Stimulated activated effector memory CD8-positive, alpha-beta T cell treated with anti-CD3 and anti-CD28 coated beads, Interleukin-12 subunit alpha, Interleukin-12 subunit beta, amount 100 ng/mL, for 72 hours (primary cell): ENCODE data around the gene CAV2.
A peak's percentile ranks its signal among the peaks of the same experiment; 100 is the strongest.

Source experiments
- ATAC-seq: fragments of 150-1000 bp; cut with Tn5 transposase; 2 replicates; pipeline ENCODE4 v1.10.0; 2021
- DNase-seq, 2 donors: peaks; one replicate each; pipeline ENCODE4 v3.0.0; 2021 to 2022; ENCODE audit warnings: low spot score in 2 of 2
- H3K27ac Mint-ChIP-seq: one replicate; pipeline ENCODE4 v1.8.0; 2022; ENCODE audit warnings: mild to moderate bottlenecking, mixed read lengths
- H3K36me3 Mint-ChIP-seq: one replicate; pipeline ENCODE4 v1.8.0; 2022; ENCODE audit warnings: mild to moderate bottlenecking, mixed read lengths
- H3K4me1 Mint-ChIP-seq: one replicate; pipeline ENCODE4 v1.8.0; 2022; ENCODE audit warnings: mixed read lengths
- H3K4me3 Mint-ChIP-seq: one replicate; pipeline ENCODE4 v1.8.0; 2022; ENCODE audit warnings: mild to moderate bottlenecking, mixed read lengths
- H3K9me3 Mint-ChIP-seq: one replicate; pipeline ENCODE4 v1.8.0; 2022; ENCODE audit warnings: mixed read lengths

The CAV2 gene

GRCh38 chr7:116505823-116506222 lies 6.3 kb downstream of the CAV2 start:
- Mint-ChIP-seq H3K36me3 (no peaks in the 10 kb centered on the region), H3K27ac (no peak overlapping the region), H3K9me3 (no peaks in the 10 kb centered on the region), H3K4me1 (peaks cover 4% of the 10 kb centered on the region), H3K4me3 (no peak overlapping the region)
- ATAC-seq (no peak), DNase-seq (no peak)

GRCh38 chr7:116509982-116510579 lies 10.5 kb downstream of the CAV2 start:
- DNase-seq: no peak
- no peak overlapping the region for H3K27ac Mint-ChIP-seq

DNA sequence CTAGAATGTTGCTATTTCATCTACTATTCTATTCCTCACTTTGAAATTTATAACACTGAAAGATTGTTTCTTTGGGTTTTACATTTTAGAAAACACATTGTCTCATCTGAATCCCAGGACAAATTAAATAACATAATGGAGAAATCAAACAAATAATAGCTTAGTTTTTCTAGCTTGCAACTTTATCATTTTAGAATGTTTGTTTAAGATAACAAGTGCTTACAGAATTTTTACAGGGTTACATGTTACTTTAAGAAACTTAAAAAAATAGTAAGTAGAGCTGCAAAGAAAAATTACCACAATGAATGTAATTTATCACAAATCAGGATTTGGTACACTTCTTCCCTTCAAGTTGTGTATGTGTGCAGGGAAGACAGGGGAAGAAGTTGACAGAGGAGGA lies 11.3 kb downstream of the CAV2 start:
- DNase-seq: no peak
- Mint-ChIP-seq H3K27ac (no peak overlapping the region), H3K4me1 (peaks cover 25% of the 10 kb centered on the region), H3K4me3 (peak overlapping the region; percentile 73), H3K9me3 (no peaks in the 10 kb centered on the region), H3K36me3 (no peaks in the 10 kb centered on the region)
- no peak for ATAC-seq

More at GRCh38 chr7:116509982-116510579, 10.5 kb downstream of the CAV2 start:
- Mint-ChIP-seq H3K36me3 (no peaks in the 10 kb centered on the region), H3K4me1 (peaks cover 25% of the 10 kb centered on the region), H3K4me3 (no peak overlapping the region), H3K9me3 (no peaks in the 10 kb centered on the region)
- ATAC-seq: no peak

DNA sequence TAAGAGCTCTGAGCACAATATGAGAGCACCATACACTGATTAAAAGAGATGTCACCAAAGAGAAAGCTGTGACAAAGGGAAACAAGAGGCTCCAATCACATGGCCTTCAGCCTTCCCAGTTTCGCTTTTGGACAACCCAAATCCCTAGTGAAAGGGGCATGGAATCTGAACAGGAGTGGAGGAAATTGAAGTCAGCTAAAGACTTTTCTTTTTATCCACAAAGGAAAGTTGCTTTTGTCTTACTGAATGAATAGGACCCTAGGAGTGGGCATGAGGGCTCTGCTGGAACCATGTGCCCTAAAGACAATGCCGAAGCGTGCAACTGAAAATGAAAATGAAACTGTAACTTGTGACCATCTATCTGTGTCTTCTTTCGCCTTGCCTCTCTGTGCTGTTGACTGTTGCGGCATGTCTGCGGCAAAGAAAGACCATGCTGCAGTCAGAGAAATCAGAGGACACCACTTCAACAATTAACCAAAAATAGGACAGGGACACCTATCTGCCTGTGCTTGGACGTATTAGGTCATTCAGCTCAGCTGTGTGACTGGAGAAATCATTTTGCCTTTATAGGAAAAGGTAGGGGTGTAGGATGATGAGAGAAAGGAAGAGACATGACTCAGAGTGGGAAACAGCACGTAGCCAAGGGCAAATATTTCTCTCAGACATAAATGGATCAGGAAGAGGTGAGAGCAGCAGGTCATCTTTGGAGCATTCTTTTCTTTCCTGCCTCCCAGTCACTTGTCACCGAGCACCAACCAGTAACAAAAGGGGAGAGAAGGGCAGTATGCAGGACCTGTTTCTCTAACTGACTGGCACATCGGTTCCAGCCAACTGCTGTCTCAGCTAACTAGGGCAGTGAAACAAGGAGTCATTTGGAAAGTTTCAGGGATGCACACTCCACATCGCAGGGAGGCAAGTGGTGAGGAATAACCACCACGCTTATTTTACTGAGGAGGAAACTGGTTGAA lies 12.3 kb downstream of the CAV2 start:
- Mint-ChIP-seq H3K27ac (peak overlapping the region; percentile 58), H3K4me3 (peak overlapping the region; percentile 73), H3K9me3 (no peaks in the 10 kb centered on the region), H3K4me1 (peaks cover 25% of the 10 kb centered on the region), H3K36me3 (no peaks in the 10 kb centered on the region)
- ATAC-seq (peak; percentile 97), DNase-seq (peak; percentile 15 to 61)

DNA sequence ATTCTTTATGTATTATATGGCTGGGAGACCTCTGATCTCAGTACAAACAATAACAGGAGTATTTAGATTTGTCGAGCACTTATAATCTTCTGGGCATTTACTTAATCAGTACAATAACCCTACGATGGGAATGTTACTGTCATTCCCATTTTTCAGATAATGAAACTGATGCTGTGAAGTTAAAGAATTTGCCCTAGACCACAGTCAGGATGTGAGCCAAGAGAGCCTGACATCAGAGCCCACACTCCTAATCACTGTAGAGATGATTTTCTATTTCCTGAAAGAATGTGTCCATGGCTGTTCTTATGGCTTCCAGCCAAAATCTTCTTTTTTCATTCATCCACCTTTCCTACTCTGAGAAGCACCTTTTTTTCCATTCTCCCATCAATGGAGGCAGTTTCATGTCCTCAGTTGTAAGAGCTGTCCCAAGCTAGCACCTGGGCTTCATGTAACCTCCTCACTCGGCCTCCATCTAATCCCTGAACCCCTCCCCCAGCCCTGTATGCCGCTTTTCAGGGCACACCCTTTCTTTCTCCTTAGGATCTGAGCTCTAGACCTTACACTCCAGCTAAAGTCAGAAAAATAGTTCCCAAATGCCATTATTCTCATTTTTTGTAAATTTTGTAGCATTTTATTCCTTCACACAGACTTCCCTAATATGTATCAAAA lies 13.1 kb downstream of the CAV2 start:
- H3K9me3 Mint-ChIP-seq: no peaks in the 10 kb centered on the region
- no peaks in the 10 kb centered on the region for H3K36me3 Mint-ChIP-seq
- H3K4me3 Mint-ChIP-seq: peak overlapping the region; percentile 73
- ATAC-seq: no peak
- peaks cover 25% of the 10 kb centered on the region for H3K4me1 Mint-ChIP-seq
- no peak for DNase-seq
- H3K27ac Mint-ChIP-seq: peak overlapping the region; percentile 58

DNA sequence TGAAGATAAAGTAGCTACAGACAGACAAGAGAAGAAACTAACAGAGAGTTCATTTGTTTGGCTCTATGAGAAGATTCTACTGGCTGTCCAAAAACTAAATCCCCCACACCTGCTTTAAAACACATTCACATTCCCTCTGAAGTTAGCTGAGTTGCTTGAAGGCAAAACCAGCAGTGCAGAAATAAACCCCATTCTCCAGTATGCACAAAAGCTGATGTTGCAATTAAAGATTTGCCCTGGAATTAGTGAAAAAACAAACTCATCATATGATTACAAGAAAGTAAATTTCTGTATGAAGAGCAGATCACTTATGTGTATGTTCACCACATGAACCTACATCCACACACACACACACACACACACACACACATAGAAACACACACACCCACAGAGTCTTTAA lies 16.0 kb downstream of the CAV2 start:
- no peak for ATAC-seq
- H3K4me3 Mint-ChIP-seq: no peak overlapping the region
- peaks cover 25% of the 10 kb centered on the region for H3K4me1 Mint-ChIP-seq

GRCh38 chr7:116516324-116516723 lies 16.8 kb downstream of the CAV2 start:
- H3K27ac Mint-ChIP-seq: no peak overlapping the region
- H3K4me1 Mint-ChIP-seq: peaks cover 18% of the 10 kb centered on the region
- DNase-seq (no peak), ATAC-seq (no peak)
- no peak overlapping the region for H3K4me3 Mint-ChIP-seq
- H3K9me3 Mint-ChIP-seq: no peaks in the 10 kb centered on the region
- H3K36me3 Mint-ChIP-seq: no peaks in the 10 kb centered on the region

More for the DNA sequence above, 16.0 kb downstream of the CAV2 start:
- no peak overlapping the region for H3K27ac Mint-ChIP-seq
- DNase-seq: no peak
- no peaks in the 10 kb centered on the region for H3K9me3 Mint-ChIP-seq
- no peaks in the 10 kb centered on the region for H3K36me3 Mint-ChIP-seq

DNA sequence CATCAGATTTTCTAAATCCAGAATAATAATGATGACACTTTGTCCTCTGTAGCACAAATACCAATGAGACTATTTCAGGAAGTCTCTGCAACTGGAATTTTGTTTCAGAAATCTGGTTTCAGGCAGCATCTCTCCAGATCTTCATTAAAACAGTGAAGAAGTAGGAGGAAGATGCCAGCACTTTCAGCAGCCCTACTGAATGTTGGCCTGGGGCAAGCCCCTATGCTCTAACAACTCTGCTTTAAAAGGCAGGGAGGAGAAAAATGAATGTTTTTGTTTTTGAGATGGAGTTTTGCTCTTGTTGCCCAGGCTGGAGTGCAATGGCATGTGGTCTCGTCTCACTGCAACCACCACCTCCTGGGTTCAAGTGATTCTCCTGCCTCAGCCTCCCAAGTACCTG lies 18.1 kb downstream of the CAV2 start:
- Mint-ChIP-seq H3K27ac (no peak overlapping the region), H3K36me3 (no peaks in the 10 kb centered on the region), H3K4me3 (no peak overlapping the region), H3K4me1 (peaks cover 5% of the 10 kb centered on the region), H3K9me3 (no peaks in the 10 kb centered on the region)
- ATAC-seq: no peak
- DNase-seq: no peak

GRCh38 chr7:116518961-116519360 lies 19.4 kb downstream of the CAV2 start:
- Mint-ChIP-seq H3K4me3 (no peak overlapping the region), H3K36me3 (no peaks in the 10 kb centered on the region), H3K27ac (no peak overlapping the region), H3K4me1 (no peaks in the 10 kb centered on the region), H3K9me3 (no peaks in the 10 kb centered on the region)
- DNase-seq (no peak), ATAC-seq (no peak)

- ATAC-seq: no peak
- no peaks in the 10 kb centered on the region for H3K36me3 Mint-ChIP-seq
- no peaks in the 10 kb centered on the region for H3K9me3 Mint-ChIP-seq
- no peak overlapping the region for H3K27ac Mint-ChIP-seq
- DNase-seq: no peak
- peaks cover 15% of the 10 kb centered on the region for H3K4me1 Mint-ChIP-seq
- no peak overlapping the region for H3K4me3 Mint-ChIP-seq
Observed at GRCh38 chr7:116521046-116521664, 21.6 kb downstream of the CAV2 start.

GRCh38 chr7:116522247-116522646 lies 22.7 kb downstream of the CAV2 start:
- H3K36me3 Mint-ChIP-seq: no peaks in the 10 kb centered on the region
- no peak overlapping the region for H3K27ac Mint-ChIP-seq
- no peak for DNase-seq
- peaks cover 22% of the 10 kb centered on the region for H3K4me1 Mint-ChIP-seq
- H3K4me3 Mint-ChIP-seq: no peak overlapping the region
- H3K9me3 Mint-ChIP-seq: no peaks in the 10 kb centered on the region
- ATAC-seq: no peak

- DNase-seq (no peak), ATAC-seq (no peak)
- no peaks in the 10 kb centered on the region for H3K36me3 Mint-ChIP-seq
- H3K4me3 Mint-ChIP-seq: peak overlapping the region; percentile 90
- H3K4me1 Mint-ChIP-seq: peaks cover 27% of the 10 kb centered on the region
- no peak overlapping the region for H3K27ac Mint-ChIP-seq
- no peaks in the 10 kb centered on the region for H3K9me3 Mint-ChIP-seq
Observed at GRCh38 chr7:116524221-116524608, 24.7 kb downstream of the CAV2 start.

DNA sequence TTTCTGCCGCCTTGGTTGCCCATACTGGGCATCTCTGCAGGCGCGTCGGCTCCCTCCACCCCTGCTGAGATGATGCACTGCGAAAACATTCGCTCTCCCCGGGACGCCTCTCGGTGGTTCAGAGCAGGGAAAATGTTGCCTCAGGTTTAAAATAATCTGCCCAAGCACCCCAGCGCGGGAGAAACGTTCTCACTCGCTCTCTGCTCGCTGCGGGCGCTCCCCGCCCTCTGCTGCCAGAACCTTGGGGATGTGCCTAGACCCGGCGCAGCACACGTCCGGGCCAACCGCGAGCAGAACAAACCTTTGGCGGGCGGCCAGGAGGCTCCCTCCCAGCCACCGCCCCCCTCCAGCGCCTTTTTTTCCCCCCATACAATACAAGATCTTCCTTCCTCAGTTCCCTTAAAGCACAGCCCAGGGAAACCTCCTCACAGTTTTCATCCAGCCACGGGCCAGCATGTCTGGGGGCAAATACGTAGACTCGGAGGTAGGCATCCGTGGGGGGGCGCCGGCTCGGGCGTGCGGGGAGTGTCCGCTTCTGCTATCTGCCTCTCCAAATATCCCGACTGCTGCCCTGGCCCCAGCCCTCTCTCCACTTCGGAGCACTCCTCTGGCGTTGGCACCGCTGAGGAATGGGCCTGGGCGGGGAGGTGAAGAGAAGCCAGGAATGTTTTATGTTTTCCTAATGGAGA lies 25.2 kb downstream of the CAV2 start, which contains the start of gene CAV1:
TSS of gene CAV1 (plus strand) at position 428 of the 689 bp plus-strand sequence. CDS start at position 455, 27 bp downstream.
- H3K4me1 Mint-ChIP-seq: peaks cover 27% of the 10 kb centered on the region

DNA sequence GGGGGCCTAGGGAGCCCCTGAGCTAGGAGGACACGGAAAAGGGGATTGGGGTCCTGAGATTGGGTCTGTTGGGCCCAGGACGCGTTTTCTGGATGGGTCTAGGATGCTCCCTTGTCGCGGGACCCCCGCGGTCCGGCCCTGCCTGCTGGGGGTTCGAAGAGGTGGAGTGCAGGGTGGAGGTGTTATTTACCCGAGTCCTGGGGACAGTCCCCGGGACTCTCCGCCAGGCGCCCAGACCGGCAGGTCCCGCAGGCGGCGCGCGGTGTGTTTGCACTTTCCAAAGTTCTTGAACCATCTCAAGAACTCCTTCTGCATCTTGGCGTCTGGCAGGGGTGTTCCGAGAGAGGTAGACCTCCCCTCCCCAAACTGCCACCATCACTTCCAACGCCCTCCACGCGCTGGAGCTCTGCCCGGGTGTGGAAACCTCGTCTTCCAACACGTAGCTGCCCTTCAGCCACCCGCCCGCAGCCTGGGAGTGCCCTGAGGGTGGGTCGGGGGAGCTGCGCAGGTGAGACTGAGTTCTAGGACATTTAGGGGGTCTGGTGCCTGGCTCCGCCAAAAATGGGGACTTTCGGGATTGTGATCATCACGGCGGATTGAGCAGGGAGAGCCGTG lies 25.9 kb downstream of the CAV2 start:
- peak; percentile 31 to 67 for DNase-seq
- peak overlapping the region; percentile 78 for H3K27ac Mint-ChIP-seq

More for the DNA sequence above, 25.2 kb downstream of the CAV2 start, which contains the start of gene CAV1:
- ATAC-seq (peak; percentile 55), DNase-seq (peak; percentile 14 to 57)
- Mint-ChIP-seq H3K9me3 (no peaks in the 10 kb centered on the region), H3K36me3 (no peaks in the 10 kb centered on the region), H3K4me3 (peak within 1 kb of the TSS; percentile 90), H3K27ac (peak within 1 kb of the TSS; percentile 78)

More for the DNA sequence above, 25.9 kb downstream of the CAV2 start:
- peak; percentile 71 for ATAC-seq
- Mint-ChIP-seq H3K9me3 (no peaks in the 10 kb centered on the region), H3K4me3 (peak overlapping the region; percentile 90), H3K4me1 (peaks cover 27% of the 10 kb centered on the region), H3K36me3 (no peaks in the 10 kb centered on the region)
